HG02763 (cell line): ENCODE measurements around the gene KCNQ4.

ENCODE experiments used
- ATAC-seq: cut with Tn5 transposase; IDR thresholded peaks from one replicate; pipeline ENCODE4 v1.9.1; 2021; ENCODE audit warnings: mild to moderate bottlenecking, moderate library complexity; ENCODE audit not compliant: unreplicated experiment

Gene KCNQ4

DNA sequence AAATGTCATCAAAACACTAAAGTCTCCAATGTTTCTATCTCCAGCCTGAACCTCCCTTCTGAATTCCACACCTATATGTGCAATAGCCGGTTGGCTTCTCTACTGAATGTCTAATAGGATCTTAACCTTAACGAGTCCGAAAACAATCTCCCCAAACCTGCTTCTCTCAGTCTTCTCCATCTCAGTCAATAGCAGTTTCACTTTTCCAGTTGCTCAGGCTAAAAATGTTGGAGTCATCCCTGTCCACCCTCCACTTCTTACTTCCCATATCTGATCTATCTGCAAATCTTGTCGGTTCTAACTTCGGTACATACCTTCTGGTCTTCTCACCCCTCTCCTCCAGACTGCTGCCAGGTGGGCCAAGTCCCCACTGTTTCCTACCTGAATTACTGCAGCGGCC, 104.1 kb downstream of the KCNQ4 start:
- no peak for ATAC-seq
